ENCODE data around the gene PSMA6. TPM values are rescaled to one million over a fixed set of nuclear protein-coding genes. Genes with fewer than 3 reads are reported as not detected.

PSMA6 gene
- total RNA-seq, 4 donors from 2014 or later, result 73.6 to 136 (median 116) TPM

DNA sequence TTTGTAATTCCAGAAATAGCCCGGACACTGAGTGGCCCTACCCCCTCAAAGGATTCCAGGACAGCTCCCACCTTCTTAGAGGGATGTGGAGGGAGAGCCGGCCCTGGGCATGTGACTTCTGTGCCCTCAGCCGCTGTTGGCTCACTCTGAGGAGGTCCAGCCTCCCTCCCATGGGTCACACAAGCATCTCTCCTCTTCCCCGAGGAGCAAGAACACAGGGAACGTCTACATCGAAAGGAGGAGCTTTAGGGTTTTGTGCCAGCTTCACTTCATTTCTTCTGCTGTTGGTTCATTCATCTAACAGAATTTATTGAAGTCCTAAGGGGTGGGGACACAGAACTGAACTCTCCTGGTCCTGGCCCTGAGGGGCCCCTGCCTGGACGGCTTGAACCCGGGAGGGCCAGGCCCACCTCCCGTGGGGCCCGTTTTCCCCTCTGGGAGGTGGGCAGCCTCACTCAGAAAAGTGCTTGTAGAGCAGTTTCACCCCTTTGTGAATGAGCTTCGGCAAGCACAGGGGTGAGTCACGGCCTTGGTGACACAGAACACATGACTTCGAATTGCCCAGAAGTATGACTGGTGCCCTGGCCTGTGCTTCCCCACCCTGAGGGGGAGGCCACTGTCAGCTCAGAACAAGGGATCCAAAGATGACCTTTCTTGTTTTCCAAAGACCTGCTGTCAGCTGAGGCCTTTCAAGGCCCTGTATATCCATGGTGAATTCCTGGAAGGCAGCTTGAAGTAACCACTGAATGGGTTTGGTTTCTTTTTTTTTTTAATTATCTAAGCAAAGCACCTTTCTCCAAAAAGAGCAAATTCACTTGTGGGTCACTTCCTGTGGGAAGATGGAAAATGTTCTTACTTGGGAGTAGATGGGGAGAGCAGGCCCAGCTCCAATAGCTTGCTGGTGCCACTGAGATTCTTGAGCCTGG, 73.2 kb downstream of the PSMA6 start:
- Histone ChIP-seq H3K4me3 (no peak overlapping the region), H3K4me1 (peaks cover 0 to 25% (median 0%) of the 10 kb centered on the region in 4 donors), H3K9me3 (no peaks in the 10 kb centered on the region), H3K27ac (peak overlapping the region; percentile 34 to 78 (median 56)), H3K27me3 (no peaks in the 10 kb centered on the region), H3K36me3 (no peaks in the 10 kb centered on the region)
- TF ChIP-seq, protein P1, sequence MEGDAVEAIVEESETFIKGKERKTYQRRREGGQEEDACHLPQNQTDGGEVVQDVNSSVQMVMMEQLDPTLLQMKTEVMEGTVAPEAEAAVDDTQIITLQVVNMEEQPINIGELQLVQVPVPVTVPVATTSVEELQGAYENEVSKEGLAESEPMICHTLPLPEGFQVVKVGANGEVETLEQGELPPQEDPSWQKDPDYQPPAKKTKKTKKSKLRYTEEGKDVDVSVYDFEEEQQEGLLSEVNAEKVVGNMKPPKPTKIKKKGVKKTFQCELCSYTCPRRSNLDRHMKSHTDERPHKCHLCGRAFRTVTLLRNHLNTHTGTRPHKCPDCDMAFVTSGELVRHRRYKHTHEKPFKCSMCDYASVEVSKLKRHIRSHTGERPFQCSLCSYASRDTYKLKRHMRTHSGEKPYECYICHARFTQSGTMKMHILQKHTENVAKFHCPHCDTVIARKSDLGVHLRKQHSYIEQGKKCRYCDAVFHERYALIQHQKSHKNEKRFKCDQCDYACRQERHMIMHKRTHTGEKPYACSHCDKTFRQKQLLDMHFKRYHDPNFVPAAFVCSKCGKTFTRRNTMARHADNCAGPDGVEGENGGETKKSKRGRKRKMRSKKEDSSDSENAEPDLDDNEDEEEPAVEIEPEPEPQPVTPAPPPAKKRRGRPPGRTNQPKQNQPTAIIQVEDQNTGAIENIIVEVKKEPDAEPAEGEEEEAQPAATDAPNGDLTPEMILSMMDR (IDR thresholded peaks at IDR 0.05), result no peak
- TF ChIP-seq POLR2A (IDR thresholded peaks at IDR 0.05), result peak in 1 of 2 donors; percentile 43
- DNase-seq, result peak; percentile 31 to 92 (median 76)

DNA sequence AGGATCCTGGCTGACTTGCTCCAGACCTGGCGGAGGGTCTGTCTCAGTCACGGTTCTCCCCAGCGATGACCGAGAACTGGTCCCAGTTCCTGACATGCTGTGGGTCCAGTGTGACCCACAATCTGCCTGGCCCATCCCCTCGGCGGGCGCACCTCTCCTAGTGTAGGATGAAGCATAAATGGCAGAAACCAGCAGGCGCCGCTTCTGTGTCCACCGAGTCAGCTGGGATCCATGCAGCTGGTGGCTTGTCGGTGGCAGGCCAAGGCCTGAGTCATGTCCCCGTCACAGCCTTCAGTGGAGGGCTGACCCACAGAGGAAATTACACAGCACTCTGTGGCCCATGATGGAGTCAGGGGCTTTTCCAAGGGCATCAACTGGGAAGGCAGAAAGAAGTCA, 73.9 kb downstream of the PSMA6 start:
- Histone ChIP-seq H3K9me3 (peaks cover 0 to 3% (median 0%) of the 10 kb centered on the region in 4 donors), H3K4me1 (peaks cover 0 to 25% (median 0%) of the 10 kb centered on the region in 4 donors), H3K27me3 (no peaks in the 10 kb centered on the region), H3K4me3 (no peak overlapping the region), H3K36me3 (no peaks in the 10 kb centered on the region), H3K27ac (peak overlapping the region in 3 of 4 donors; percentile 35 to 78 (median 78))
- TF ChIP-seq POLR2A (IDR thresholded peaks at IDR 0.05), result no peak
- DNase-seq, result no peak

DNA sequence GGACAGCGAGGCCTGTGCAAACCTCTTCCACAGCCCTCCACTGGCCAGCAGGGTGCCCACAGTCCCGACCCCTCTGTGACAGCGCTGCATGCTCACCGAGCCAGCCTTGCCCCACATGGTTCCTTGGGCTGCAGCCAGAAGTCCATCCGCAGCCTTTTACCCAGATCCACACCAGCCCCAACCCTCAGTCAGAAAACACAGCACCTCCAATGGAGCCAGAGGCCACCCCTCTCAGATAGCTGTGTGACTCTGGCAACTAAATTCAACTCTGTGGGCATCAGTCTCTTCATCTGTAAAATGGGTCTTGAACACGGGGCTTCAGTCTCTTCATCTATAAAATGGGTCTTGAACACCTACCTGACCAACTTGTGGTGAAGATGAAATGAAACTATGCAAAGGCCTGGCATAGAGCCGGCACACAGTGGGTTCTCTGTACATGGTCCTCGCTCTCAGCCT, 74.4 kb downstream of the PSMA6 start:
- H3K4me1 ChIP-seq, result peaks cover 0 to 25% (median 0%) of the 10 kb centered on the region in 4 donors
- DNase-seq, result no peak
- H3K4me3 ChIP-seq, result no peak overlapping the region
- no peaks in the 10 kb centered on the region for H3K27me3 ChIP-seq
- no peaks in the 10 kb centered on the region for H3K36me3 ChIP-seq
- TF ChIP-seq, protein P1 (IDR thresholded peaks at IDR 0.05), result no peak
- no peak for TF ChIP-seq POLR2A (IDR thresholded peaks at IDR 0.05)
- peaks cover 0 to 7% (median 2%) of the 10 kb centered on the region in 4 donors for H3K9me3 ChIP-seq
- peak overlapping the region in 3 of 4 donors; percentile 44 to 78 (median 78) for H3K27ac ChIP-seq

DNA sequence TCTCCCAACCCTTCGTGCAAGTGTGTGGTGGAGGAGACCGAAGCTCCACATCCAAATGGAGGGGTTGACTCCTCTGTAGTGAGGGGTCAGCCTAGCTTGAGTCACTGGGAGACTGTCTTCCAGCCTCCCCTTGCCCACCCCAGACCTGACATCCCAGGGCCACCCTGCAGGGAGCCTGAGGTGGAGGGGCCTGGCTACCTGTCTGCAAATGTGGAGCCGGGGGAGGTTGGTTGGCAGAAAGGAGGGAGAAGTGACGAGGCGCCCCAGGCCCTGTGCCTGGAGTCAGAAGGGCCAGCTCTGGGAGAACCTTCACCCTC, 74.8 kb downstream of the PSMA6 start:
- H3K36me3 ChIP-seq, result no peaks in the 10 kb centered on the region
- H3K4me1 ChIP-seq, result peaks cover 0 to 25% (median 0%) of the 10 kb centered on the region in 4 donors
- H3K4me3 ChIP-seq, result no peak overlapping the region
- H3K27me3 ChIP-seq, result no peaks in the 10 kb centered on the region
- TF ChIP-seq POLR2A (IDR thresholded peaks at IDR 0.05), result no peak
- TF ChIP-seq, protein P1 (IDR thresholded peaks at IDR 0.05), result no peak
- peak overlapping the region in 3 of 4 donors; percentile 44 to 78 (median 78) for H3K27ac ChIP-seq
- no peak for DNase-seq
- peaks cover 0 to 11% (median 3%) of the 10 kb centered on the region in 4 donors for H3K9me3 ChIP-seq

Other genes starting within 250 kb of the PSMA6 start
- gene FAM177A1, start 246.1 kb upstream of the PSMA6 start, total RNA-seq, result 10 to 100 TPM; 31.4 to 60.8 (median 52.1) TPM
- 10 to 100 TPM; 20.1 to 44.6 (median 33.6) TPM for gene PPP2R3C, start 170.4 kb upstream of the PSMA6 start, total RNA-seq
- gene PRORP, start 169.8 kb upstream of the PSMA6 start, total RNA-seq, result 10 to 100 TPM; 29.2 to 52.0 (median 36.9) TPM
- gene NFKBIA, start 112.4 kb downstream of the PSMA6 start, total RNA-seq, result 100 to 1,000 TPM; 210 to 873 (median 358) TPM
- not detected for gene INSM2, start 241.8 kb downstream of the PSMA6 start, total RNA-seq

Data from Peyer's patch (tissue), 4 donors.